K562 (cell line): ENCODE data around the gene CTDSPL2. TPM values are rescaled to one million over a fixed set of nuclear protein-coding genes. Genes with fewer than 3 reads are reported as not detected.

Experiments used
- ARID1B ChIP-seq: fragments of 450-650 bp; IDR thresholded peaks from 2 replicates; pipeline ENCODE4 v1.6.1; 2016; ENCODE audit warnings: antibody characterized with exemption, mild to moderate bottlenecking, inconsistent platforms
- ARID4B ChIP-seq: sonication (generic); formaldehyde crosslinking; IDR thresholded peaks from 2 replicates; pipeline ENCODE4 v1.8.0; 2022; ENCODE audit warnings: mild to moderate bottlenecking, missing genetic modification reagents
- CBFA2T2 ChIP-seq: fragments of 450-650 bp; conservative IDR thresholded peaks from 2 replicates; pipeline ENCODE4 v1.6.1; 2017; ENCODE audit warnings: mild to moderate bottlenecking
- E2F3 ChIP-seq: fragments of 250-450 bp; sonication (Bioruptor Pico); IDR thresholded peaks from 2 replicates; pipeline ENCODE4 v1.4.0; 2020; ENCODE audit warnings: mild to moderate bottlenecking
- E2F6 ChIP-seq, 2 experiments: IDR thresholded peaks; 2 replicates each; pipeline ENCODE4 v1.6.1; 2011; ENCODE audit warnings: borderline replicate concordance in 1 of 2, control low read depth in 1 of 2, low read depth in 1 of 2, low read length in 1 of 2, mild to moderate bottlenecking in 1 of 2, mixed read lengths in 1 of 2, moderate library complexity in 1 of 2; ENCODE audit not compliant: insufficient read depth in 1 of 2, insufficient read length in 1 of 2, poor library complexity in 1 of 2, severe bottlenecking in 1 of 2; ENCODE audit errors: extremely low read depth in 1 of 2
- HCFC1 ChIP-seq: IDR thresholded peaks from 2 replicates; pipeline ENCODE4 v1.6.1; 2012; ENCODE audit warnings: low read depth, low read length, improper control_type of control experiment
- HDGF ChIP-seq: fragments of 450-650 bp; IDR thresholded peaks from 2 replicates; pipeline ENCODE4 v1.6.1; 2016
- HLTF ChIP-seq: fragments of 450-650 bp; IDR thresholded peaks from 2 replicates; pipeline ENCODE4 v1.6.1; 2016
- JUN ChIP-seq, 2 experiments: sonication (generic) in 1 of 2; formaldehyde crosslinking in 1 of 2; IDR thresholded peaks; 2 replicates each; pipeline versions ENCODE4 v1.6.1 to v1.8.0; 2012 to 2022; ENCODE audit warnings: borderline replicate concordance in 2 of 2, mild to moderate bottlenecking in 2 of 2, improper control_type of control experiment in 1 of 2, low read depth in 1 of 2, low read length in 1 of 2, missing genetic modification reagents in 1 of 2
- LCOR ChIP-seq: sonication (generic); formaldehyde crosslinking; IDR thresholded peaks from 2 replicates; pipeline ENCODE4 v1.8.0; 2022; ENCODE audit warnings: mild to moderate bottlenecking, missing genetic modification reagents
- MECOM ChIP-seq: fragments of 250-450 bp; sonication (Bioruptor Pico); IDR thresholded peaks from 2 replicates; pipeline ENCODE4 v1.8.0; 2022; ENCODE audit warnings: inconsistent platforms
- NR3C1 ChIP-seq: sonication (generic); formaldehyde crosslinking; IDR thresholded peaks from 2 replicates; pipeline ENCODE4 v1.8.1; 2022; ENCODE audit warnings: missing genetic modification reagents
- POLR2AphosphoS5 ChIP-seq: IDR thresholded peaks from 2 replicates; pipeline ENCODE4 v1.6.1; 2011; ENCODE audit warnings: mild to moderate bottlenecking, low read depth, low read length, moderate library complexity; ENCODE audit not compliant: control insufficient read depth, insufficient read depth
- POLR2G ChIP-seq: fragments of 200-400 bp; formaldehyde crosslinking; IDR thresholded peaks from 2 replicates; pipeline ENCODE4 v1.6.1; 2017; ENCODE audit warnings: low read depth, mild to moderate bottlenecking, antibody characterized with exemption, low read length, moderate library complexity
- PTRF ChIP-seq: fragments of 450-650 bp; IDR thresholded peaks from 2 replicates; pipeline ENCODE4 v1.6.1; 2016; ENCODE audit warnings: mild to moderate bottlenecking, missing genetic modification characterization, missing compliant biosample characterization
- RBM14 ChIP-seq: fragments of 200-400 bp; formaldehyde crosslinking; IDR thresholded peaks from 2 replicates; pipeline ENCODE4 v1.6.1; 2018; ENCODE audit warnings: low read depth, mild to moderate bottlenecking, low read length, moderate library complexity, borderline replicate concordance; ENCODE audit not compliant: insufficient read depth
- RFX7 ChIP-seq: fragments of 250-450 bp; sonication (Bioruptor Pico); IDR thresholded peaks from 2 replicates; pipeline ENCODE4 v1.5.1; 2021; ENCODE audit warnings: mild to moderate bottlenecking
- TFAP4 ChIP-seq: sonication (generic); formaldehyde crosslinking; IDR thresholded peaks from 2 replicates; pipeline ENCODE4 v1.8.0; 2022; ENCODE audit warnings: missing genetic modification reagents, mild to moderate bottlenecking, moderate library complexity, borderline replicate concordance
- ZNF175 ChIP-seq: fragments of 200-800 bp; sonication (Bioruptor generic); IDR thresholded peaks from 2 replicates; pipeline ENCODE4 v1.6.1; 2016; ENCODE audit warnings: low read depth, mild to moderate bottlenecking, missing genetic modification characterization, missing compliant biosample characterization
- ZNF282 ChIP-seq: sonication (generic); formaldehyde crosslinking; IDR thresholded peaks from 2 replicates; pipeline ENCODE4 v1.8.1; 2023; ENCODE audit warnings: missing genetic modification reagents
- ZNF57 ChIP-seq: fragments of 450-650 bp; formaldehyde crosslinking; IDR thresholded peaks from 2 replicates; pipeline ENCODE4 v1.4.0; 2020; ENCODE audit warnings: mild to moderate bottlenecking, moderate library complexity
- polyA plus RNA-seq, 8 experiments: library from polyadenylated mRNA; depleted of rRNA in 4 of 8; stranded (reverse) in 5 of 8; unstranded in 3 of 8; fragments of >200 nt; fragmentation: Nextera tagmentation in 2 of 8; fragmentation: Illumina TruSeq in 1 of 8; extraction: Ambion mirVana in 2 of 8; extraction: Trizol in 1 of 8; gene quantifications; 2 replicates each; pipeline versions ENCODE4 v1.2.1 to v1.2.3, GENCODE V29; 2011 to 2014; ENCODE audit warnings: inconsistent platforms in 1 of 8, missing spikeins in 1 of 8
- total RNA-seq, 7 experiments: library from RNA; depleted of rRNA in 6 of 7; stranded (reverse); fragments of >200 nt in 6 of 7; fragmentation: Illumina TruSeq in 2 of 7; extraction: Trizol in 2 of 7; gene quantifications; 2 replicates each; pipeline versions ENCODE4 v1.2.1 to v1.2.3, GENCODE V29; 2011 to 2021; ENCODE audit warnings: low replicate concordance in 1 of 7

CTDSPL2 gene
- total and polyA plus RNA-seq, 9 of the 15 experiments (the other 6 are each of a cell fraction or from before 2014, with no cell fraction given), result 16.8 to 79.0 (median 53.1) TPM

GRCh38 chr15:44536962-44537734, 109.7 kb downstream of the CTDSPL2 start, which contains the start of gene EIF3J (continued):
- peak; percentile 68; the same call in 1 of the 2 replicates for TF ChIP-seq ARID4B (CRISPR knock-in tag)
- TF ChIP-seq POLR2G, result peak; percentile 98
- TF ChIP-seq POLR2AphosphoS5, result peak; percentile 88
- TF ChIP-seq E2F3 (CRISPR knock-in tag), result peak; percentile 23; the same call in 1 of the 2 replicates
- TF ChIP-seq ZNF282, result peak; percentile 98
- TF ChIP-seq RBM14, result peak; percentile 94; the same call in 1 of the 2 replicates
- TF ChIP-seq HDGF, result no peak
- 0 out of 2 replicates have a peak, but pooled peaks have one; percentile 29 for TF ChIP-seq HLTF
- peak; percentile 80 for TF ChIP-seq JUN (IDR thresholded peaks at IDR 0.05; ENCODE audit: borderline replicate concordance, low read depth, low read length)
- peak; percentile 89; the same call in 1 of the 2 replicates for TF ChIP-seq JUN (CRISPR knock-in tag; IDR thresholded peaks at IDR 0.05; ENCODE audit: borderline replicate concordance)
- TF ChIP-seq PTRF (tag), result no peak
- TF ChIP-seq LCOR (CRISPR knock-in tag), result peak; percentile 13; the same call in 1 of the 2 replicates
- TF ChIP-seq CBFA2T2, result no peak
- peak; percentile 79 to 81 for TF ChIP-seq E2F6 (IDR thresholded peaks at IDR 0.05; ENCODE audit: borderline replicate concordance in 1 of 2, extremely low read depth in 1 of 2, insufficient read depth in 1 of 2, insufficient read length in 1 of 2, low read depth in 1 of 2, low read length in 1 of 2, poor library complexity in 1 of 2, severe bottlenecking in 1 of 2)
- TF ChIP-seq ZNF57 (CRISPR knock-in tag), result no peak
- TF ChIP-seq TFAP4 (CRISPR knock-in tag), result peak; percentile 57; the same call in 1 of the 2 replicates
- no peak for TF ChIP-seq RFX7
- TF ChIP-seq ARID1B, result no peak
- peak; percentile 59 for TF ChIP-seq HCFC1
- 0 out of 2 replicates have a peak, but pooled peaks have one; percentile 27 for TF ChIP-seq ZNF175 (CRISPR knock-in tag)
- peak; percentile 90 for TF ChIP-seq NR3C1
- no peak for TF ChIP-seq MECOM (CRISPR knock-in tag)
